Measurements from ENCODE around the gene PARD3B.

The PARD3B gene

DNA sequence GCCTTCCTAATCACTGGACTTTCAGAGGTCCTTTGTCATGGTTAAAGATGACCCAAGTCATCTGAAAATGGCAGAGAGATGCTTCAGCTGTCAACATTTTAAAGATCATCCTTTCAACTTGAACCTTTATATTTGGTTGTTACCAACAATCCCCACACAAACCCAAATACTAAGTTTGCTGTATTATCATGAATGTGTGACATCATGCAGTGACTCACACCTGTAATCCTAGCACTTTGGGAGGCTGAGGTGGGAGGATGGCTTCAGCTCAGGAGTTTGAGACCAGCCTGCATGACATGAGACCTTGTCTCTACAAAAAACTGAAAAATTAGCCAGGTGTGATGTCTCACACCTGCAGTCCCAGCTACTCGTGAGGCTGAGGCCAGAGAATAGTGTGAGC lies 1081.8 kb downstream of the PARD3B start:
- H3K9me3 ChIP-seq (ENCODE audit: control insufficient read depth, insufficient read depth, low read length): no peaks in the 10 kb centered on the region
- TF ChIP-seq EZH2phosphoT487 (IDR thresholded peaks at IDR 0.05; ENCODE audit: borderline replicate concordance, low read length): no peak
- TF ChIP-seq, protein P1, sequence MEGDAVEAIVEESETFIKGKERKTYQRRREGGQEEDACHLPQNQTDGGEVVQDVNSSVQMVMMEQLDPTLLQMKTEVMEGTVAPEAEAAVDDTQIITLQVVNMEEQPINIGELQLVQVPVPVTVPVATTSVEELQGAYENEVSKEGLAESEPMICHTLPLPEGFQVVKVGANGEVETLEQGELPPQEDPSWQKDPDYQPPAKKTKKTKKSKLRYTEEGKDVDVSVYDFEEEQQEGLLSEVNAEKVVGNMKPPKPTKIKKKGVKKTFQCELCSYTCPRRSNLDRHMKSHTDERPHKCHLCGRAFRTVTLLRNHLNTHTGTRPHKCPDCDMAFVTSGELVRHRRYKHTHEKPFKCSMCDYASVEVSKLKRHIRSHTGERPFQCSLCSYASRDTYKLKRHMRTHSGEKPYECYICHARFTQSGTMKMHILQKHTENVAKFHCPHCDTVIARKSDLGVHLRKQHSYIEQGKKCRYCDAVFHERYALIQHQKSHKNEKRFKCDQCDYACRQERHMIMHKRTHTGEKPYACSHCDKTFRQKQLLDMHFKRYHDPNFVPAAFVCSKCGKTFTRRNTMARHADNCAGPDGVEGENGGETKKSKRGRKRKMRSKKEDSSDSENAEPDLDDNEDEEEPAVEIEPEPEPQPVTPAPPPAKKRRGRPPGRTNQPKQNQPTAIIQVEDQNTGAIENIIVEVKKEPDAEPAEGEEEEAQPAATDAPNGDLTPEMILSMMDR (IDR thresholded peaks at IDR 0.05; ENCODE audit: low read depth, low read length, poor library complexity, severe bottlenecking): no peak
- H4K20me1 ChIP-seq (ENCODE audit: control insufficient read depth, insufficient read depth, low read depth, low read length): no peaks in the 10 kb centered on the region
- H3K36me3 ChIP-seq (ENCODE audit: control insufficient read depth, low read length): no peaks in the 10 kb centered on the region
- H3F3A ChIP-seq (ENCODE audit: control insufficient read depth, insufficient read depth): no peaks in the 10 kb centered on the region
- H3K79me2 ChIP-seq (ENCODE audit: control insufficient read depth, low read length): no peaks in the 10 kb centered on the region
- H3K27me3 ChIP-seq (ENCODE audit: control insufficient read depth, low read length): no peaks in the 10 kb centered on the region
- H3K4me2 ChIP-seq (ENCODE audit: low read length): no peak overlapping the region
- no peaks in the 10 kb centered on the region for H3K9me2 ChIP-seq (replicated peaks; ENCODE audit: control insufficient read depth, low read length)
- H3K4me3 ChIP-seq (ENCODE audit: low read length): no peak overlapping the region
- no peaks in the 10 kb centered on the region for H3K4me1 ChIP-seq (ENCODE audit: control insufficient read depth, low read length)
- H3K27ac ChIP-seq (ENCODE audit: low read depth, low read length): no peak overlapping the region

DNA sequence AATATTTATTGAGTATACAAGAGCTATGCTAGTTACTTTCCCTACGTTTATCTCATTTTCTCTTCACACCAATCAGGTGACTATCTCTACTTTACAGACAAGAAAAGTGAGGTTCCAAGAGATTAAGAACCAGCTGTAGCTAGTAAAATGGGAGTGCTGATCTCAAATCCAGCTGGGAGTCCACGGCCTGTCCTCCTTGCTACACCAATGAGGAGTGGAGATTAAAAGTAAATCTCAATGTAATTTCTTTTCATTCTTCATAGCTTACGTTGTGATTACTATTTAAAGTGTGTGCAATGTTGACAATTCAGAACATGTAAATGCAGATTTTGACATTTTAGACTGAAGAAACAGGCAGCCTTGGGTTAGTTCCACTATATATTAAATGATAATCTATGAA lies 1083.1 kb downstream of the PARD3B start:
- no peak overlapping the region for H3K4me2 ChIP-seq (ENCODE audit: low read length)
- no peak overlapping the region for H3K27ac ChIP-seq (ENCODE audit: low read depth, low read length)
- no peaks in the 10 kb centered on the region for H3K9me3 ChIP-seq (ENCODE audit: control insufficient read depth, insufficient read depth, low read length)
- H3K4me1 ChIP-seq (ENCODE audit: control insufficient read depth, low read length): no peaks in the 10 kb centered on the region
- H3K36me3 ChIP-seq (ENCODE audit: control insufficient read depth, low read length): no peaks in the 10 kb centered on the region
- no peaks in the 10 kb centered on the region for H4K20me1 ChIP-seq (ENCODE audit: control insufficient read depth, insufficient read depth, low read depth, low read length)
- H3K9me2 ChIP-seq (replicated peaks; ENCODE audit: control insufficient read depth, low read length): no peaks in the 10 kb centered on the region
- no peak overlapping the region for H3K4me3 ChIP-seq (ENCODE audit: low read length)
- H3K27me3 ChIP-seq (ENCODE audit: control insufficient read depth, low read length): no peaks in the 10 kb centered on the region
- TF ChIP-seq, protein P1 (IDR thresholded peaks at IDR 0.05; ENCODE audit: low read depth, low read length, poor library complexity, severe bottlenecking): no peak
- TF ChIP-seq EZH2phosphoT487 (IDR thresholded peaks at IDR 0.05; ENCODE audit: borderline replicate concordance, low read length): no peak
- no peaks in the 10 kb centered on the region for H3K79me2 ChIP-seq (ENCODE audit: control insufficient read depth, low read length)
- H3F3A ChIP-seq (ENCODE audit: control insufficient read depth, insufficient read depth): no peaks in the 10 kb centered on the region

- TF ChIP-seq, protein P1 (IDR thresholded peaks at IDR 0.05; ENCODE audit: low read depth, low read length, poor library complexity, severe bottlenecking): no peak
- TF ChIP-seq EZH2phosphoT487 (IDR thresholded peaks at IDR 0.05; ENCODE audit: borderline replicate concordance, low read length): no peak
- Histone ChIP-seq H3K79me2 (ENCODE audit: control insufficient read depth, low read length) (no peaks in the 10 kb centered on the region), H3K4me3 (ENCODE audit: low read length) (no peak overlapping the region)
These were observed 1084.0 kb downstream of the PARD3B start for GRCh38 chr2:205629091-205629776.

More at GRCh38 chr2:205629091-205629776, 1084.0 kb downstream of the PARD3B start:
- Histone ChIP-seq H3K36me3 (ENCODE audit: control insufficient read depth, low read length) (no peaks in the 10 kb centered on the region), H3K4me2 (ENCODE audit: low read length) (no peak overlapping the region), H3F3A (ENCODE audit: control insufficient read depth, insufficient read depth) (no peaks in the 10 kb centered on the region), H3K4me1 (ENCODE audit: control insufficient read depth, low read length) (no peaks in the 10 kb centered on the region), H3K9me2 (replicated peaks; ENCODE audit: control insufficient read depth, low read length) (no peaks in the 10 kb centered on the region), H3K27me3 (ENCODE audit: control insufficient read depth, low read length) (no peaks in the 10 kb centered on the region), H3K27ac (ENCODE audit: low read depth, low read length) (no peak overlapping the region), H3K9me3 (ENCODE audit: control insufficient read depth, insufficient read depth, low read length) (no peaks in the 10 kb centered on the region), H4K20me1 (ENCODE audit: control insufficient read depth, insufficient read depth, low read depth, low read length) (no peaks in the 10 kb centered on the region)
